Activated naive CD4-positive, alpha-beta T cell treated with Interleukin-2 at 50 U/mL for 16 hours (primary cell): ENCODE data around the gene RGR.

ENCODE experiments used
- DNase-seq: peaks from one replicate; pipeline ENCODE4 v3.0.0-alpha.2; 2020

RGR gene

GRCh38 chr10:84302223-84302622 is 57.4 kb downstream of the RGR start:
- no peak for DNase-seq

DNA sequence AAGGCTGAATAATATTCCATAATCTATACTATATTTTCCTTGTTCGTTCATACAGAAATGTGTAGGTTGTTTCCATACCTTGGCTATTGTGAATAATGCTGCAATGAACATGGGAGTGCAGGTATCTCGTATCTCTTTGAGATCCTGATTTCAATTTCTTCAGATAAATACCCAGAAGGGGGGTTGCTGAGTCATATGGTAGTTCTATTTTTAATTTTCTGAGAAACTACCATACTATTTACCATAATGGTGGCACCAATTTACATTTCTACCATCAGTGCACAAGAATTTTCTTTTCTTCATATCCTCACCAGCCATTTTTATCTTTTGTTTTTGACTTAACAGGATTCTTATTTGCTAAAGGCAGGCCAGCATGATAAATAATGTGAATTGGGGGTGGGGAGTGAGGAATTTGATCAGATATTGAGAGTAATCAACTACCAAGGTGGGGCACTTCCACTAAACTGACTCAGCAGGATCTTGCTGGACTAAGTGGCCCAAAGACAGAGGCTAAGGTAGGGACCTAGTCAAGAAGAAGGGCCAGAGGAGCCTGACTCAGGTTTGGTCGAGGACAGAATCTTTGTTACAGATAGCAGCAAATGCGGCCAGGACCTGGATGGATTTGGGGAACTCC is 62.0 kb downstream of the RGR start:
- no peak for DNase-seq

- no peak for DNase-seq
Observed at GRCh38 chr10:84308021-84308420, 63.2 kb downstream of the RGR start.

DNA sequence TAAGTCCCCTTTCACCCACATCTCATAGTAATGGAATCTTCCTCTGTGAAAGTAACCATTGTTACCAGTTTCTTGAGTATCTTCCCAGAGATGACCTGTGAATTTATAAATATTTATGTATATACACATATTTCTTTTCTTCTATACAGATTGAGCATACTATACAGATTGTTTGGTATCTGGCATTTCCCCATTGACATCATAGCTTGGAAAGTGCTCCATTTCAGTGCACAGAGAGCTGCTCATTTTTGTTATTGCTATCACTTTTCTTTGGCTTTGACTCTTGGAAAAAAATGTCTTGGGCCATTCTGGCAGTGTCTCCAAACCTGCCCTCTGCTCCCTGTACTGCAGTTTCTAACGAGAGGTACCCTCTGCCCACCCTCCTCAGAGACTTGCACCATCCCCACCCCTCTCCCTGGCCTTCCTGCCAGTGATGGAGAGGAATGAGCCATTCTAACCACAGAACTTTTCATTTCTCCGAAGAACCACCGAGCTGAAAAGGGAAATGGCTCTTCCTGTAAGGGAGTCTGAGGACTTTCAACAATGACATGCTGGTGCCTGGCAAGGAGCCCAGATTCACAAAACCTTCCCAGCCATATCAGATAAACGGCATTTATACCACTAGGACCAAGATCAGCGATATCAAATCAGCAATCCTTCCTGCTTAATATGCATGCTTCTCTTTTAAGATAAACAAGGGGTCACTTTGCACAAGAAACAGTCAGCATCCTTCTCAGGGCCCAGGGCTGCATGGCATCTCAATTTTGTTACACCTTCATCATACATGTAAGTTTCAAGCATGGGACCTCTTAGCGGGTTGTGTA is 63.8 kb downstream of the RGR start:
- DNase-seq: peak; percentile 30
